Neural cell (in vitro differentiated cells): ENCODE results near the gene KHK. TPM values are rescaled to one million over a fixed set of nuclear protein-coding genes. Genes with fewer than 3 reads are reported as not detected.

Source experiments
- H2AFZ ChIP-seq: fragments of 200-600, 300-800 bp; sonication (generic), shearing (Covaris generic); 2 replicates; pipeline ENCODE4 v1.6.0; 2014; ENCODE audit warnings: low read depth, mild to moderate bottlenecking, antibody characterized with exemption, low read length, moderate library complexity
- H3F3A ChIP-seq: fragments of 200-600 bp; shearing (Covaris generic); 2 replicates; pipeline ENCODE4 v1.6.1; 2016; ENCODE audit warnings: mild to moderate bottlenecking, moderate library complexity, mixed read lengths, antibody characterized with exemption, low read length; ENCODE audit not compliant: insufficient read depth, poor library complexity, severe bottlenecking
- H3K27ac ChIP-seq: fragments of 200-600, 300-800 bp; sonication (generic), shearing (Covaris generic); 2 replicates; pipeline ENCODE4 v1.5.1; 2014; ENCODE audit warnings: mild to moderate bottlenecking, low read length, moderate library complexity
- H3K27me3 ChIP-seq: fragments of 300-800, 200-600 bp; sonication (generic), shearing (Covaris generic); 2 replicates; pipeline ENCODE4 v1.6.0; 2014; ENCODE audit warnings: mild to moderate bottlenecking, low read depth, low read length, moderate library complexity; ENCODE audit not compliant: insufficient read depth
- H3K36me3 ChIP-seq: fragments of 300-800, 200-600 bp; sonication (generic), shearing (Covaris generic); 2 replicates; pipeline ENCODE4 v1.5.1; 2014; ENCODE audit warnings: mild to moderate bottlenecking, antibody characterized with exemption, low read length, moderate library complexity; ENCODE audit not compliant: insufficient read depth
- H3K4me2 ChIP-seq: fragments of 300-800, 200-600 bp; sonication (generic), shearing (Covaris generic); 2 replicates; pipeline ENCODE4 v1.6.0; 2014; ENCODE audit warnings: mild to moderate bottlenecking, low read length
- H3K4me3 ChIP-seq: fragments of 300-800, 200-600 bp; sonication (generic), shearing (Covaris generic); 2 replicates; pipeline ENCODE4 v1.5.1; 2014; ENCODE audit warnings: mild to moderate bottlenecking, low read length, moderate library complexity
- H3K79me2 ChIP-seq: fragments of 200-600 bp; shearing (Covaris generic); replicated peaks from 2 replicates; pipeline ENCODE4 v1.6.0; 2014; ENCODE audit warnings: mild to moderate bottlenecking, low read length, moderate library complexity; ENCODE audit not compliant: insufficient read depth
- H3K9ac ChIP-seq: fragments of 300-800, 200-600 bp; sonication (generic), shearing (Covaris generic); 2 replicates; pipeline ENCODE4 v1.6.1; 2016; ENCODE audit warnings: mild to moderate bottlenecking, low read length, mixed read lengths
- H3K9me2 ChIP-seq: fragments of 200-600 bp; shearing (Covaris generic); 2 replicates; pipeline ENCODE4 v1.6.1; 2016; ENCODE audit warnings: mild to moderate bottlenecking, low read length, mixed read lengths; ENCODE audit not compliant: insufficient read depth
- H3K9me3 ChIP-seq: fragments of 200-600, 300-800 bp; sonication (generic), shearing (Covaris generic); 2 replicates; pipeline ENCODE4 v1.6.1; 2016; ENCODE audit warnings: mild to moderate bottlenecking, mixed run types, low read length, moderate library complexity, mixed read lengths
- H4K20me1 ChIP-seq: fragments of 200-600 bp; shearing (Covaris generic); 2 replicates; pipeline ENCODE4 v1.6.1; 2016; ENCODE audit warnings: mild to moderate bottlenecking, mixed run types; ENCODE audit not compliant: insufficient read depth
- EP300 ChIP-seq: fragments of 450-650 bp; conservative IDR thresholded peaks from 2 replicates; pipeline ENCODE4 v1.6.1; 2014; ENCODE audit warnings: antibody characterized with exemption, mild to moderate bottlenecking, moderate library complexity; ENCODE audit not compliant: poor library complexity, severe bottlenecking
- EZH2 ChIP-seq: fragments of 200-600, 300-800 bp; shearing (Covaris generic), sonication (generic); IDR thresholded peaks from 2 replicates; pipeline ENCODE4 v1.6.1; 2014; ENCODE audit warnings: antibody characterized with exemption, low read length, borderline replicate concordance, mild to moderate bottlenecking; ENCODE audit not compliant: insufficient read depth, poor library complexity, severe bottlenecking
- MXI1 ChIP-seq: fragments of 450-650 bp; conservative IDR thresholded peaks from 2 replicates; pipeline ENCODE4 v1.6.1; 2014; ENCODE audit warnings: antibody characterized with exemption, mild to moderate bottlenecking; ENCODE audit not compliant: poor library complexity, severe bottlenecking
- POLR2AphosphoS5 ChIP-seq: IDR thresholded peaks from 2 replicates; pipeline ENCODE4 v1.6.1; 2012
- RAD21 ChIP-seq: fragments of 450-650 bp; conservative IDR thresholded peaks from 2 replicates; pipeline ENCODE4 v1.6.1; 2014; ENCODE audit warnings: antibody characterized with exemption, mild to moderate bottlenecking, moderate library complexity
- SMC3 ChIP-seq: fragments of 450-650 bp; conservative IDR thresholded peaks from 2 replicates; pipeline ENCODE4 v1.6.1; 2014; ENCODE audit warnings: antibody characterized with exemption, mild to moderate bottlenecking, moderate library complexity; ENCODE audit not compliant: poor library complexity
- TAF1 ChIP-seq: IDR thresholded peaks from 2 replicates; pipeline ENCODE4 v1.6.1; 2012; ENCODE audit warnings: low read depth
- polyA plus RNA-seq: library from polyadenylated mRNA; depleted of rRNA; stranded (reverse); fragments of >200 nt; gene quantifications from 2 replicates; pipeline ENCODE4 v1.2.3, GENCODE V29; 2014
- TF ChIP-seq, protein P1 (sequence below): fragments of 450-650 bp; IDR thresholded peaks from 2 replicates; pipeline ENCODE4 v1.5.1; 2014; ENCODE audit warnings: antibody characterized with exemption, mild to moderate bottlenecking, moderate library complexity; ENCODE audit not compliant: poor library complexity, severe bottlenecking
- TF ChIP-seq, protein P2 (sequence below): IDR thresholded peaks from 2 replicates; pipeline ENCODE4 v1.6.1; 2012; ENCODE audit warnings: borderline replicate concordance

Gene KHK
- polyA plus RNA-seq, 1 donor from 2014 or later: 4.1 TPM

DNA sequence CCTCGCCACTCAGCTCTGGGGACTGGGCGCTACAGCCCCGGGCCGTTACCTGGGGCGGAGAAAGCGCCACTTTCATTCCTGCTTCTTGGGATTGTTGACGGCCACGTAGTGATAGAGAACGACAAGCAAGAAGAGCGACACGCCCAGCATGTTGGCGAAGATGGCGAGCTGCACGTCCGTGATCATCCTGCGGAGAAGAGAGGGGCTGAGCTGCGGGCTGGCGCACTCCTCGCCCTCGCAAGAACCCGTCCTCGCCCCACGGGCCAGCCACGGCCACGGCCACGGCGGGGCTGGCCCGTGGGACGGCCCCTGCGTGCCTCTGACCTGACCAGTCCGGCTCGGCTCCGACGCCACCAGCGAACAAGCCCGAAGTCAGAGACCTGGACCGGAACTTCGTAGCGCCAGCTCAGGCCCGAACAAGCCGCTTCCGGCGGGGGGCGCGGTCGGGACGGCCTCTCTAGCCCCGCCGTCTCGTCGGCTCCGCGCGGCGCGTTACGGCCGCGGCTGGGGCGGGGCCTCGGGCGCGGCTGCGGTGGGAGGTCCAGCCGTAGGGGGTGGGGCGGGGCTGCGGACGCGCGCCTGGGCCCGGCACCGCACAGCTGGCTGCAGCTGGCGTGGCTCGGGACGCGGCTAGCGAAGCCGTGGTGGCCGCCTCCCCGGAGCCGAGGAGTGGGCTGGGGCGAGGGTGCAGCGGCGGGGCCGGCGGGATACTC, 15.1 kb upstream of the KHK start, which contains the start of gene OST4:
OST4 (minus strand) TSS at position 378 of the 713 bp plus-strand sequence.
- TF ChIP-seq MXI1: peak; percentile 89
- TF ChIP-seq POLR2AphosphoS5: peak; percentile 93
- TF ChIP-seq TAF1: peak; percentile 60
- TF ChIP-seq, protein P1, sequence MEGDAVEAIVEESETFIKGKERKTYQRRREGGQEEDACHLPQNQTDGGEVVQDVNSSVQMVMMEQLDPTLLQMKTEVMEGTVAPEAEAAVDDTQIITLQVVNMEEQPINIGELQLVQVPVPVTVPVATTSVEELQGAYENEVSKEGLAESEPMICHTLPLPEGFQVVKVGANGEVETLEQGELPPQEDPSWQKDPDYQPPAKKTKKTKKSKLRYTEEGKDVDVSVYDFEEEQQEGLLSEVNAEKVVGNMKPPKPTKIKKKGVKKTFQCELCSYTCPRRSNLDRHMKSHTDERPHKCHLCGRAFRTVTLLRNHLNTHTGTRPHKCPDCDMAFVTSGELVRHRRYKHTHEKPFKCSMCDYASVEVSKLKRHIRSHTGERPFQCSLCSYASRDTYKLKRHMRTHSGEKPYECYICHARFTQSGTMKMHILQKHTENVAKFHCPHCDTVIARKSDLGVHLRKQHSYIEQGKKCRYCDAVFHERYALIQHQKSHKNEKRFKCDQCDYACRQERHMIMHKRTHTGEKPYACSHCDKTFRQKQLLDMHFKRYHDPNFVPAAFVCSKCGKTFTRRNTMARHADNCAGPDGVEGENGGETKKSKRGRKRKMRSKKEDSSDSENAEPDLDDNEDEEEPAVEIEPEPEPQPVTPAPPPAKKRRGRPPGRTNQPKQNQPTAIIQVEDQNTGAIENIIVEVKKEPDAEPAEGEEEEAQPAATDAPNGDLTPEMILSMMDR: peak; percentile 46
- peak; percentile 28 for TF ChIP-seq RAD21
- TF ChIP-seq EZH2: no peak
- TF ChIP-seq, protein P2, sequence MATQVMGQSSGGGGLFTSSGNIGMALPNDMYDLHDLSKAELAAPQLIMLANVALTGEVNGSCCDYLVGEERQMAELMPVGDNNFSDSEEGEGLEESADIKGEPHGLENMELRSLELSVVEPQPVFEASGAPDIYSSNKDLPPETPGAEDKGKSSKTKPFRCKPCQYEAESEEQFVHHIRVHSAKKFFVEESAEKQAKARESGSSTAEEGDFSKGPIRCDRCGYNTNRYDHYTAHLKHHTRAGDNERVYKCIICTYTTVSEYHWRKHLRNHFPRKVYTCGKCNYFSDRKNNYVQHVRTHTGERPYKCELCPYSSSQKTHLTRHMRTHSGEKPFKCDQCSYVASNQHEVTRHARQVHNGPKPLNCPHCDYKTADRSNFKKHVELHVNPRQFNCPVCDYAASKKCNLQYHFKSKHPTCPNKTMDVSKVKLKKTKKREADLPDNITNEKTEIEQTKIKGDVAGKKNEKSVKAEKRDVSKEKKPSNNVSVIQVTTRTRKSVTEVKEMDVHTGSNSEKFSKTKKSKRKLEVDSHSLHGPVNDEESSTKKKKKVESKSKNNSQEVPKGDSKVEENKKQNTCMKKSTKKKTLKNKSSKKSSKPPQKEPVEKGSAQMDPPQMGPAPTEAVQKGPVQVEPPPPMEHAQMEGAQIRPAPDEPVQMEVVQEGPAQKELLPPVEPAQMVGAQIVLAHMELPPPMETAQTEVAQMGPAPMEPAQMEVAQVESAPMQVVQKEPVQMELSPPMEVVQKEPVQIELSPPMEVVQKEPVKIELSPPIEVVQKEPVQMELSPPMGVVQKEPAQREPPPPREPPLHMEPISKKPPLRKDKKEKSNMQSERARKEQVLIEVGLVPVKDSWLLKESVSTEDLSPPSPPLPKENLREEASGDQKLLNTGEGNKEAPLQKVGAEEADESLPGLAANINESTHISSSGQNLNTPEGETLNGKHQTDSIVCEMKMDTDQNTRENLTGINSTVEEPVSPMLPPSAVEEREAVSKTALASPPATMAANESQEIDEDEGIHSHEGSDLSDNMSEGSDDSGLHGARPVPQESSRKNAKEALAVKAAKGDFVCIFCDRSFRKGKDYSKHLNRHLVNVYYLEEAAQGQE: peak; percentile 48
- TF ChIP-seq SMC3: peak; percentile 44
- peak; percentile 61 for TF ChIP-seq EP300
- peak within 1 kb of the TSS; percentile 97 for H2AFZ ChIP-seq

DNA sequence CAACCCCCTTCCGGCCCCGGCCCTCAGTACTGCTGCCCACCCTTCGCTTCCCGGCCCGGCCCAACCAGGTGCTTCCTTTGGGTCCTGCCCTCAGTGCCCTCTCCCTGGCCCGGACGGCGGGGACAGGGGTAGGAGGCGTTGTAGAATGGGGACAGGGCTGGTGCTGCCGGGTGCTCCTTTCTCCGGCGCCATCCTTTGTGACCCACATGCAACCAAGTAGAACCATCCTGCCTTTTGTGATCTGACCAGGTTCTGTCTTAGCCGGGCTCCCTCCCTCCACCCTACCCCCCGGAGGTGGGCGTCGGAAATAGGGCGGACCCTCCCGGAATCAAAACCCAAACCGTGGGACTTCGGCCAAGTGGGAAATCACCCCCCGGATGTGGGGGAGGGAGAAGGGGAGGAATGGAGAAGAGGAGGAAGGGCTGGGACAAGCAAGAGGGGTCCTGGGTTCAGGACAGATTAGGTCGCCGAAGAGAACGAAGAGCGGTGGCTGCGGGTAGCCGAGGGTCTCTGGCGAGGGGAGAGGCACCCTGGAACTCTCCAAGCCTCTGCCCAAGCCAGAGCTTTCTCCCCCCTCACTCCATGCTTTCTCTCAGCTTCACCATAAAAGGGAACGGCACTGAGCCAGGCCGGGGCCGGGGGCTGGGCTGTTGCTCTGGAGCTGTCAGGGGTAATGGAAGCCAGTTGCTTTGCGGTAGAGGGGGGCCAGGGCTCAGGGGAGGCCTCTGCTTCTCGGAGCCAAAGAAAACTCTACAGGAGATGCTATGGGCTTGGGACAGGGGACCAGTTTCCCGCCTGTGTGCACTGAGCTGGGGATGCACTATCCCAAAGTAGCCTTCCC, 14.4 kb upstream of the KHK start:
- no peak for TF ChIP-seq MXI1
- TF ChIP-seq EP300: no peak
- no peak for TF ChIP-seq EZH2
- TF ChIP-seq SMC3: no peak
- TF ChIP-seq, protein P2: peak; percentile 21
- no peak for TF ChIP-seq RAD21
- TF ChIP-seq POLR2AphosphoS5: peak; percentile 47
- TF ChIP-seq TAF1: no peak
- Histone ChIP-seq H3F3A (no peaks in the 10 kb centered on the region), H3K4me3 (peak overlapping the region; percentile 80), H2AFZ (peak overlapping the region; percentile 97), H3K27ac (peak overlapping the region; percentile 87), H3K36me3 (no peaks in the 10 kb centered on the region), H3K27me3 (no peaks in the 10 kb centered on the region), H3K9me3 (no peaks in the 10 kb centered on the region), H4K20me1 (no peaks in the 10 kb centered on the region), H3K79me2 (peaks cover 23% of the 10 kb centered on the region), H3K9ac (peak overlapping the region; percentile 97), H3K4me2 (peak overlapping the region; percentile 100), H3K9me2 (no peaks in the 10 kb centered on the region)

More for the DNA sequence above, 15.1 kb upstream of the KHK start, which contains the start of gene OST4:
- Histone ChIP-seq H3K4me2 (peak within 1 kb of the TSS; percentile 100), H3K9ac (peak within 1 kb of the TSS; percentile 97), H3K9me3 (no peaks in the 10 kb centered on the region), H3F3A (no peaks in the 10 kb centered on the region), H3K79me2 (peaks cover 23% of the 10 kb centered on the region), H3K4me3 (peak within 1 kb of the TSS; percentile 80), H3K36me3 (no peaks in the 10 kb centered on the region), H4K20me1 (no peaks in the 10 kb centered on the region), H3K9me2 (no peaks in the 10 kb centered on the region), H3K27me3 (no peaks in the 10 kb centered on the region), H3K27ac (peak within 1 kb of the TSS; percentile 87)
